Cardiac fibroblast (primary cell): Measurements from ENCODE around the gene MAGEA11.
"Not testable (repeated sequence)": the region's sequence is repeated elsewhere in the genome, so short reads cannot be mapped to it uniquely, and the experiment has no call there.

Experiments
- DNase-seq, 2 donors: peaks; one replicate each; pipeline versions ENCODE4 v3.0.0 to v3.0.0-alpha.2; 2010; ENCODE audit warnings: low read depth in 2 of 2
- H3K4me3 ChIP-seq, 2 donors: replicated peaks in 1 of 2; 1 replicate in 1 of 2; 2 replicates in 1 of 2; pipeline ENCODE4 v1.5.1; 2011; ENCODE audit warnings: low read depth in 2 of 2, low read length in 2 of 2, mild to moderate bottlenecking in 2 of 2, moderate library complexity in 1 of 2
- CTCF ChIP-seq: IDR thresholded peaks from one replicate; pipeline ENCODE4 v1.5.1; 2011; ENCODE audit warnings: low read depth, mild to moderate bottlenecking, low read length, inconsistent platforms

MAGEA11 gene

GRCh38 chrX:149683966-149684730 is 27.7 kb upstream of the MAGEA11 start:
- TF ChIP-seq CTCF, result no peak
- DNase-seq, result no peak
- H3K4me3 ChIP-seq, result no peak overlapping the region

GRCh38 chrX:149687991-149688390 is 23.9 kb upstream of the MAGEA11 start:
- no peak overlapping the region for H3K4me3 ChIP-seq
- DNase-seq, result no peak
- TF ChIP-seq CTCF, result no peak

- TF ChIP-seq CTCF, result no peak
- no peak for DNase-seq
- no peak overlapping the region for H3K4me3 ChIP-seq
Measured at GRCh38 chrX:149688552-149688951, 23.3 kb upstream of the MAGEA11 start.

GRCh38 chrX:149691794-149692193 is 20.1 kb upstream of the MAGEA11 start:
- no peak for DNase-seq
- H3K4me3 ChIP-seq, result no peak overlapping the region
- no peak for TF ChIP-seq CTCF

DNA sequence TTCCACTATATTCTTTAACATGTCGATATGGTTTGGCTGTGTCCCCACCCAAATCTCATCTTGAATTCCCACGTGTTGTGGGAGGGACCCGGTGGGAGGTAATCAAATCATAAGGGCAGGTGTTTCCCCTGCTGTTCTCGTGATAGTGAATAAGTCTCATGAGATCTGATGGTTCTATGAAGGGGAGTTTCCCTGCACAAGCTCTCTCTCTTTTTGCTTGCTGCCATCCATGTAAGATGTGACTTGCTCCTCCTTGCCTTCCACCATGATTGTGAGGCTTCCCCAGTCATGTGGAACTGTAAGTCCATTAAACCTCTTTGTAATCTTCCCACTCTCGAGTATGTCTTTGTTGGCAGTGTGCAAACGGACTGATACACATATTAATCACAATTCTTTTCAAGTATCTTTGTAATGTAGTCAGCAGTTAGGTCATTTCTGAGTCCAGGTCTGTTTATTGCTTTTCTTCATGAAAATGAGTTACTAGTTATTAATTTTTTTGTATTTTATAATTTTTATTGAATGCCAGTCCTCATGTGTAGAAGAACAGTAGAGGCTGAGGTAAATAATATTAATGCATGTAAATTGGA is 19.1 kb upstream of the MAGEA11 start:
- H3K4me3 ChIP-seq, DNase-seq: not testable (repeated sequence)

- TF ChIP-seq CTCF, result no peak
- no peak for DNase-seq
- H3K4me3 ChIP-seq, result no peak overlapping the region
Measured at GRCh38 chrX:149699761-149700160, 12.1 kb upstream of the MAGEA11 start.

DNA sequence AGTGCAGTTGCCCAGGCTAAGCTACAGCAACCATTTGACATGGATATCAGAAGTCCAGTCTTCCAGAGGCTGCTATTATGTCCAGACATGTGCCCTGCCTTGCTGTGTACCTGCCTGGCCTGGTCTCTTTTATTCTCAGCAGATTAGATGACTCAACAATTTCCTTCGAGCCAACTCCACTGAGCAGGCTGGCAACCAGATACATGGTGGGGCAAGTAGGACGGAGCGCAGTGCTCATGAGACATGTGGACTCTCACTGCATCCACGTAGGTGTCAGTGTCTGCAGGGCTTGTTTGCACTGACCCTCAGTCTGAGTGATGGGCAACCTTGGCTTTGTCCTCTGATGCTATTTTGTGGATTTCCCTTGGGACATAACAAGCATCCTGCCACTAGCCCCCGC is 7.2 kb upstream of the MAGEA11 start:
- H3K4me3 ChIP-seq, result no peak overlapping the region
- DNase-seq, result no peak
- no peak for TF ChIP-seq CTCF
